NCI-H1930 (cell line): ENCODE measurements around the gene ANXA4.

Source experiments
- DNase-seq, 2 experiments: peaks; one replicate each; lab custom pipeline; 2025; lab: John Stamatoyannopoulos, UW

The ANXA4 gene

GRCh38 chr2:69844560-69844959 is 102.6 kb downstream of the ANXA4 start:
- no peak for DNase-seq

GRCh38 chr2:69846182-69847067 is 104.5 kb downstream of the ANXA4 start:
- DNase-seq, result no peak

- no peak for DNase-seq
Observed at GRCh38 chr2:69847068-69847828, 105.3 kb downstream of the ANXA4 start.

- DNase-seq, result no peak
Observed at GRCh38 chr2:69848186-69848790, 106.4 kb downstream of the ANXA4 start.

- no peak for DNase-seq
Observed at GRCh38 chr2:69858261-69858660, 116.3 kb downstream of the ANXA4 start.

GRCh38 chr2:69863298-69863697 is 121.4 kb downstream of the ANXA4 start:
- no peak for DNase-seq
